DMS114 treated with DMSO at 0.1 percent for 48 hours (cell line): ENCODE data around the gene CEP83.
"Not testable (repeated sequence)": the region's sequence is repeated elsewhere in the genome, so short reads cannot be mapped to it uniquely, and the experiment has no call there.

Source experiments
- DNase-seq: peaks from one replicate; lab custom pipeline; 2025; ENCODE audit not compliant: unreplicated experiment; lab: John Stamatoyannopoulos, UW

Gene CEP83

GRCh38 chr12:94433744-94434143 lies 25.9 kb downstream of the CEP83 start:
- no peak for DNase-seq

GRCh38 chr12:94430304-94430703 lies 29.4 kb downstream of the CEP83 start:
- DNase-seq, result no peak

- no peak for DNase-seq
Observed at GRCh38 chr12:94429633-94430032, 30.0 kb downstream of the CEP83 start.

GRCh38 chr12:94429191-94429590 lies 30.5 kb downstream of the CEP83 start:
- DNase-seq, result no peak

GRCh38 chr12:94427501-94428381 lies 31.9 kb downstream of the CEP83 start:
- no peak for DNase-seq

- no peak for DNase-seq
Observed at GRCh38 chr12:94426049-94426448, 33.6 kb downstream of the CEP83 start.

GRCh38 chr12:94424830-94425229 lies 34.8 kb downstream of the CEP83 start:
- not testable (repeated sequence) for DNase-seq

GRCh38 chr12:94421868-94422740 lies 37.6 kb downstream of the CEP83 start:
- DNase-seq, result no peak

GRCh38 chr12:94418517-94418916 lies 41.1 kb downstream of the CEP83 start:
- DNase-seq, result no peak

GRCh38 chr12:94416613-94417012 lies 43.1 kb downstream of the CEP83 start:
- DNase-seq, result no peak

GRCh38 chr12:94415066-94415465 lies 44.6 kb downstream of the CEP83 start:
- DNase-seq, result no peak

GRCh38 chr12:94405413-94406116 lies 54.1 kb downstream of the CEP83 start:
- no peak for DNase-seq

- no peak for DNase-seq
Observed at GRCh38 chr12:94404854-94405253, 54.8 kb downstream of the CEP83 start.

- DNase-seq, result no peak
Observed at GRCh38 chr12:94401326-94401725, 58.3 kb downstream of the CEP83 start.

- DNase-seq, result not testable (repeated sequence)
Observed at GRCh38 chr12:94398685-94399084, 61.0 kb downstream of the CEP83 start.

- DNase-seq, result no peak
Observed at GRCh38 chr12:94397401-94397800, 62.3 kb downstream of the CEP83 start.

GRCh38 chr12:94396014-94396413 lies 63.7 kb downstream of the CEP83 start:
- DNase-seq, result not testable (repeated sequence)

GRCh38 chr12:94390130-94390485 lies 69.6 kb downstream of the CEP83 start:
- DNase-seq, result no peak

GRCh38 chr12:94389482-94390129 lies 70.1 kb downstream of the CEP83 start:
- not testable (repeated sequence) for DNase-seq

GRCh38 chr12:94386422-94386821 lies 73.2 kb downstream of the CEP83 start:
- DNase-seq, result no peak

- DNase-seq, result no peak
Observed at GRCh38 chr12:94384030-94384429, 75.6 kb downstream of the CEP83 start.
